Esophagus muscularis mucosa (tissue), 4 donors: ENCODE measurements around the gene TIRAP. TPM values are rescaled to one million over a fixed set of nuclear protein-coding genes. Genes with fewer than 3 reads are reported as not detected.

Experiments
- DNase-seq: peaks from one replicate; pipeline ENCODE4 v3.0.0-alpha.2; 2017; ENCODE audit errors: extremely low spot score
- H3K27ac ChIP-seq, 4 donors: fragments of 200-600 bp; sonication (generic); replicated peaks in 1 of 4; 1 replicate in 3 of 4; 2 replicates in 1 of 4; pipeline ENCODE4 v1.5.1; 2016 to 2019; ENCODE audit warnings: mild to moderate bottlenecking in 1 of 4
- H3K27me3 ChIP-seq, 4 donors: fragments of 200-600 bp; sonication (generic); one replicate each; pipeline versions ENCODE4 v1.5.1 to v1.6.0; 2016 to 2019
- H3K36me3 ChIP-seq, 4 donors: fragments of 200-600 bp; sonication (generic); one replicate each; pipeline ENCODE4 v1.5.1; 2016 to 2019
- H3K4me1 ChIP-seq, 4 donors: fragments of 200-600 bp; sonication (generic); one replicate each; pipeline ENCODE4 v1.5.1; 2016 to 2019
- H3K4me3 ChIP-seq, 4 donors: fragments of 200-600 bp; sonication (generic); 1 replicate in 2 of 4; 2 replicates in 2 of 4; pipeline ENCODE4 v1.5.1; 2016 to 2019; ENCODE audit warnings: mild to moderate bottlenecking in 4 of 4, moderate library complexity in 1 of 4
- H3K9me3 ChIP-seq, 4 donors: fragments of 200-600 bp; sonication (generic); 1 replicate in 3 of 4; 2 replicates in 1 of 4; pipeline ENCODE4 v1.5.1; 2016 to 2019
- CTCF ChIP-seq, 3 experiments: fragments of 200-600 bp in 2 of 3; fragments of 450-650 bp in 1 of 3; sonication (generic) in 2 of 3; IDR thresholded peaks; one replicate each; pipeline ENCODE4 v1.5.1; 2017 to 2019; ENCODE audit warnings: antibody characterized with exemption in 3 of 3, mild to moderate bottlenecking in 2 of 3, moderate library complexity in 1 of 3
- EP300 ChIP-seq: sonication (generic); formaldehyde crosslinking; IDR thresholded peaks from one replicate; pipeline ENCODE4 v1.6.1; 2017; ENCODE audit warnings: antibody characterized with exemption
- POLR2A ChIP-seq: fragments of 450-650 bp; IDR thresholded peaks from one replicate; pipeline ENCODE4 v1.6.1; 2017; ENCODE audit warnings: antibody characterized with exemption, moderate library complexity, mild to moderate bottlenecking, low read depth
- POLR2AphosphoS5 ChIP-seq, 2 donors: sonication (generic); formaldehyde crosslinking; IDR thresholded peaks; one replicate each; pipeline ENCODE4 v1.6.1; 2017; ENCODE audit warnings: antibody characterized with exemption in 2 of 2
- WGBS: methylation state at CpG from one replicate; pipeline ENCODE4 v1.1.5; 2018; 5-methylcytosine and 5-hydroxymethylcytosine counted together
- intact Hi-C: fragments of 100-400 bp; cut with DNase I; formaldehyde crosslinking; loops from one replicate; pipeline ENCODE4 v1.15.1; 2023
- total RNA-seq, 4 donors: library from RNA; depleted of rRNA; stranded (reverse); fragments of >200 nt; gene quantifications; one replicate each; pipeline versions ENCODE4 v1.1.0 to v1.2.1, GENCODE V29; 2016

TIRAP gene
- total RNA-seq, 4 donors from 2014 or later, result 8.3 to 14.3 (median 13.4) TPM

- intact Hi-C loops, result no loop called here
- no peaks in the 10 kb centered on the region for H3K27me3 ChIP-seq
- H3K36me3 ChIP-seq, result peaks cover 0 to 30% (median 22%) of the 10 kb centered on the region in 4 donors
- H3K4me3 ChIP-seq, result no peak overlapping the region
- TF ChIP-seq POLR2AphosphoS5 (IDR thresholded peaks at IDR 0.05) (no peak), POLR2A (no peak), EP300 (no peak), CTCF (IDR thresholded peaks at IDR 0.05) (no peak)
- 71% methylated on average over 8 of the region's 8 CpGs for WGBS
- H3K4me1 ChIP-seq, result peaks cover 44 to 58% (median 57%) of the 10 kb centered on the region in 4 donors
- H3K27ac ChIP-seq, result no peak overlapping the region
- no peaks in the 10 kb centered on the region for H3K9me3 ChIP-seq
- no peak for DNase-seq
Observed at GRCh38 chr11:126336138-126336541, 53.2 kb downstream of the TIRAP start.

- Histone ChIP-seq H3K9me3 (no peaks in the 10 kb centered on the region), H3K36me3 (peaks cover 0 to 30% (median 18%) of the 10 kb centered on the region in 4 donors), H3K27ac (no peak overlapping the region), H3K27me3 (no peaks in the 10 kb centered on the region), H3K4me3 (no peak overlapping the region), H3K4me1 (peaks cover 45 to 56% (median 55%) of the 10 kb centered on the region in 4 donors)
- intact Hi-C loops, result no loop called here
- DNase-seq, result no peak
- 64% methylated on average over 9 of the region's 9 CpGs for WGBS
- TF ChIP-seq POLR2AphosphoS5 (IDR thresholded peaks at IDR 0.05) (no peak), EP300 (no peak), CTCF (IDR thresholded peaks at IDR 0.05) (no peak), POLR2A (no peak)
Observed at GRCh38 chr11:126336671-126337101, 53.8 kb downstream of the TIRAP start.

- 100% methylated on average over 2 of the region's 4 CpGs for WGBS
Observed at GRCh38 chr11:126337126-126337473, 54.2 kb downstream of the TIRAP start.

GRCh38 chr11:126337474-126338241 is 54.8 kb downstream of the TIRAP start:
- H3K36me3 ChIP-seq, result peaks cover 0 to 37% (median 22%) of the 10 kb centered on the region in 4 donors
- H3K27ac ChIP-seq, result no peak overlapping the region
- H3K4me3 ChIP-seq, result no peak overlapping the region
- no peaks in the 10 kb centered on the region for H3K27me3 ChIP-seq
- no peak for DNase-seq
- 86% methylated on average over 11 of the region's 15 CpGs for WGBS
- intact Hi-C loops, result no loop called here
- no peaks in the 10 kb centered on the region for H3K9me3 ChIP-seq
- no peak for TF ChIP-seq CTCF (IDR thresholded peaks at IDR 0.05)
- TF ChIP-seq POLR2A, result no peak
- no peak for TF ChIP-seq EP300
- TF ChIP-seq POLR2AphosphoS5 (IDR thresholded peaks at IDR 0.05), result no peak
- peaks cover 35 to 46% (median 45%) of the 10 kb centered on the region in 4 donors for H3K4me1 ChIP-seq

More at GRCh38 chr11:126337126-126337473, 54.2 kb downstream of the TIRAP start:
- Histone ChIP-seq H3K4me3 (no peak overlapping the region), H3K27ac (no peak overlapping the region), H3K27me3 (no peaks in the 10 kb centered on the region), H3K36me3 (peaks cover 0 to 34% (median 21%) of the 10 kb centered on the region in 4 donors), H3K9me3 (no peaks in the 10 kb centered on the region), H3K4me1 (peaks cover 41 to 52% (median 51%) of the 10 kb centered on the region in 4 donors)
- no peak for DNase-seq
- TF ChIP-seq POLR2AphosphoS5 (IDR thresholded peaks at IDR 0.05), result no peak
- TF ChIP-seq CTCF (IDR thresholded peaks at IDR 0.05), result no peak
- TF ChIP-seq EP300, result no peak
- no peak for TF ChIP-seq POLR2A
- intact Hi-C loops, result no loop called here
